HEK293 (cell line): ENCODE measurements around the gene BTF3.
A peak's percentile ranks its signal among the peaks of the same experiment; 100 is the strongest.

Source experiments
- BCL11A ChIP-seq: fragments of 450-650 bp; formaldehyde crosslinking; IDR thresholded peaks from 2 replicates; pipeline ENCODE4 v1.5.1; 2016; ENCODE audit warnings: low read depth, missing biosample characterization, missing genetic modification characterization
- KLF10 ChIP-seq: fragments of 450-650 bp; IDR thresholded peaks from 2 replicates; pipeline ENCODE4 v1.5.1; 2018; ENCODE audit warnings: missing biosample characterization, mild to moderate bottlenecking, missing genetic modification characterization
- MZF1 ChIP-seq: fragments of 450-650 bp; formaldehyde crosslinking; IDR thresholded peaks from 2 replicates; pipeline ENCODE4 v1.5.1; 2017; ENCODE audit warnings: missing biosample characterization, missing genetic modification characterization, borderline replicate concordance
- PRDM1 ChIP-seq: fragments of 450-650 bp; formaldehyde crosslinking; IDR thresholded peaks from 2 replicates; pipeline ENCODE4; 2016; ENCODE audit warnings: missing biosample characterization, missing genetic modification characterization
- PRDM6 ChIP-seq: fragments of 450-650 bp; formaldehyde crosslinking; IDR thresholded peaks from 2 replicates; pipeline ENCODE4 v1.5.1; 2017; ENCODE audit warnings: missing biosample characterization, missing genetic modification characterization
- SCRT2 ChIP-seq: fragments of 450-650 bp; formaldehyde crosslinking; IDR thresholded peaks from 2 replicates; pipeline ENCODE4 v1.5.1; 2016; ENCODE audit warnings: missing biosample characterization, missing genetic modification characterization
- SETDB1 ChIP-seq: IDR thresholded peaks from one replicate; pipeline ENCODE4 v1.6.1; 2017; ENCODE audit warnings: mild to moderate bottlenecking, low read length, moderate library complexity, mixed read lengths; ENCODE audit not compliant: insufficient read length
- SP7 ChIP-seq: fragments of 450-650 bp; formaldehyde crosslinking; IDR thresholded peaks from 2 replicates; pipeline ENCODE4 v1.5.1; 2016; ENCODE audit warnings: missing biosample characterization, missing genetic modification characterization
- YY2 ChIP-seq: fragments of 450-650 bp; formaldehyde crosslinking; IDR thresholded peaks from 2 replicates; pipeline ENCODE4 v1.5.1; 2016; ENCODE audit warnings: missing biosample characterization, missing genetic modification characterization
- ZBTB20 ChIP-seq: fragments of 450-650 bp; formaldehyde crosslinking; IDR thresholded peaks from 2 replicates; pipeline ENCODE4 v1.5.1; 2016; ENCODE audit warnings: missing biosample characterization, missing genetic modification characterization
- ZBTB8A ChIP-seq: fragments of 450-650 bp; formaldehyde crosslinking; IDR thresholded peaks from 2 replicates; pipeline ENCODE4 v1.5.1; 2016; ENCODE audit warnings: missing biosample characterization, missing genetic modification characterization
- ZFHX2 ChIP-seq: fragments of 450-650 bp; formaldehyde crosslinking; conservative IDR thresholded peaks from 2 replicates; pipeline ENCODE4 v1.5.1; 2016; ENCODE audit warnings: missing biosample characterization, missing genetic modification characterization
- ZFP37 ChIP-seq: fragments of 450-650 bp; formaldehyde crosslinking; IDR thresholded peaks from 2 replicates; pipeline ENCODE4 v1.5.1; 2016; ENCODE audit warnings: missing biosample characterization, missing genetic modification characterization
- ZNF132 ChIP-seq: fragments of 450-650 bp; formaldehyde crosslinking; IDR thresholded peaks from 2 replicates; pipeline ENCODE4 v1.5.1; 2017; ENCODE audit warnings: missing biosample characterization, missing genetic modification characterization, borderline replicate concordance
- ZNF146 ChIP-seq: fragments of 450-650 bp; formaldehyde crosslinking; IDR thresholded peaks from 2 replicates; pipeline ENCODE4 v1.5.1; 2016; ENCODE audit warnings: missing biosample characterization, missing genetic modification characterization
- ZNF169 ChIP-seq: fragments of 450-650 bp; formaldehyde crosslinking; IDR thresholded peaks from 2 replicates; pipeline ENCODE4 v1.5.1; 2016; ENCODE audit warnings: missing biosample characterization, missing genetic modification characterization
- ZNF24 ChIP-seq: fragments of 450-650 bp; formaldehyde crosslinking; IDR thresholded peaks from 2 replicates; pipeline ENCODE4 v1.5.1; 2016; ENCODE audit warnings: missing biosample characterization, missing genetic modification characterization
- ZNF473 ChIP-seq: fragments of 450-650 bp; formaldehyde crosslinking; IDR thresholded peaks from 2 replicates; pipeline ENCODE4 v1.5.1; 2017; ENCODE audit warnings: missing biosample characterization, missing genetic modification characterization
- ZNF514 ChIP-seq: fragments of 450-650 bp; formaldehyde crosslinking; IDR thresholded peaks from 2 replicates; pipeline ENCODE4 v1.5.1; 2016; ENCODE audit warnings: missing biosample characterization, missing genetic modification characterization
- ZNF529 ChIP-seq: fragments of 450-650 bp; formaldehyde crosslinking; IDR thresholded peaks from 2 replicates; pipeline ENCODE4 v1.5.1; 2017; ENCODE audit warnings: missing genetic modification characterization, missing biosample characterization; ENCODE audit not compliant: insufficient replicate concordance
- ZNF558 ChIP-seq: fragments of 450-650 bp; formaldehyde crosslinking; IDR thresholded peaks from 2 replicates; pipeline ENCODE4 v1.5.1; 2016; ENCODE audit warnings: missing biosample characterization, missing genetic modification characterization
- ZNF624 ChIP-seq: fragments of 450-650 bp; formaldehyde crosslinking; IDR thresholded peaks from 2 replicates; pipeline ENCODE4 v1.5.1; 2017; ENCODE audit warnings: missing biosample characterization, missing genetic modification characterization
- ZNF707 ChIP-seq: fragments of 450-650 bp; formaldehyde crosslinking; IDR thresholded peaks from 2 replicates; pipeline ENCODE4 v1.5.1; 2016; ENCODE audit warnings: missing biosample characterization, missing genetic modification characterization
- ZNF768 ChIP-seq: fragments of 450-650 bp; formaldehyde crosslinking; IDR thresholded peaks from 2 replicates; pipeline ENCODE4 v1.5.1; 2018; ENCODE audit warnings: missing biosample characterization, mild to moderate bottlenecking, missing genetic modification characterization
- ZNF792 ChIP-seq: fragments of 450-650 bp; formaldehyde crosslinking; IDR thresholded peaks from 2 replicates; pipeline ENCODE4 v1.5.1; 2016; ENCODE audit warnings: missing biosample characterization, missing genetic modification characterization
- ZNF843 ChIP-seq: fragments of 450-650 bp; formaldehyde crosslinking; IDR thresholded peaks from 2 replicates; pipeline ENCODE4 v1.5.1; 2016; ENCODE audit warnings: missing biosample characterization, missing genetic modification characterization
- ZSCAN30 ChIP-seq: fragments of 450-650 bp; IDR thresholded peaks from 2 replicates; pipeline ENCODE4 v1.5.1; 2018; ENCODE audit warnings: missing biosample characterization, mild to moderate bottlenecking, missing genetic modification characterization, moderate library complexity
- TF ChIP-seq, protein P1 (sequence below): fragments of 450-650 bp; IDR thresholded peaks from 2 replicates; pipeline ENCODE4 v1.5.1; 2018; ENCODE audit warnings: missing biosample characterization, missing genetic modification characterization
- TF ChIP-seq, protein P2 (sequence below): fragments of 450-650 bp; formaldehyde crosslinking; IDR thresholded peaks from 2 replicates; pipeline ENCODE4 v1.5.1; 2016; ENCODE audit warnings: missing biosample characterization, missing genetic modification characterization
- TF ChIP-seq, protein P3 (sequence below): fragments of 450-650 bp; formaldehyde crosslinking; IDR thresholded peaks from 2 replicates; pipeline ENCODE4 v1.5.1; 2016; ENCODE audit warnings: missing biosample characterization, missing genetic modification characterization
- TF ChIP-seq, protein P4 (sequence below): fragments of 450-650 bp; formaldehyde crosslinking; IDR thresholded peaks from 2 replicates; pipeline ENCODE4 v1.5.1; 2016; ENCODE audit warnings: missing biosample characterization, missing genetic modification characterization

The BTF3 gene

GRCh38 chr5:73448463-73449136 lies 49.6 kb upstream of the BTF3 start, which contains the start of gene FOXD1 (continued):
- TF ChIP-seq, protein P1, sequence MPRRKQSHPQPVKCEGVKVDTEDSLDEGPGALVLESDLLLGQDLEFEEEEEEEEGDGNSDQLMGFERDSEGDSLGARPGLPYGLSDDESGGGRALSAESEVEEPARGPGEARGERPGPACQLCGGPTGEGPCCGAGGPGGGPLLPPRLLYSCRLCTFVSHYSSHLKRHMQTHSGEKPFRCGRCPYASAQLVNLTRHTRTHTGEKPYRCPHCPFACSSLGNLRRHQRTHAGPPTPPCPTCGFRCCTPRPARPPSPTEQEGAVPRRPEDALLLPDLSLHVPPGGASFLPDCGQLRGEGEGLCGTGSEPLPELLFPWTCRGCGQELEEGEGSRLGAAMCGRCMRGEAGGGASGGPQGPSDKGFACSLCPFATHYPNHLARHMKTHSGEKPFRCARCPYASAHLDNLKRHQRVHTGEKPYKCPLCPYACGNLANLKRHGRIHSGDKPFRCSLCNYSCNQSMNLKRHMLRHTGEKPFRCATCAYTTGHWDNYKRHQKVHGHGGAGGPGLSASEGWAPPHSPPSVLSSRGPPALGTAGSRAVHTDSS (tag by site-specific recombination) = no peak
- TF ChIP-seq ZFHX2 (tag by site-specific recombination) (0 out of 2 replicates have a peak, but pooled peaks have one; percentile 38), ZNF24 (tag by site-specific recombination) (no peak), PRDM1 (tag by site-specific recombination) (peak; percentile 67), ZNF146 (tag by site-specific recombination) (no peak), ZNF514 (no peak), ZNF624 (tag by site-specific recombination) (no peak), SETDB1 (no peak), ZBTB20 (peak; percentile 98), ZNF792 (tag by site-specific recombination) (no peak), ZFP37 (tag by site-specific recombination) (no peak), YY2 (no peak), ZSCAN30 (0 out of 2 replicates have a peak, but pooled peaks have one; percentile 14), KLF10 (peak; percentile 65; the same call in 1 of the 2 replicates), ZNF843 (tag by site-specific recombination) (peak; percentile 53; the same call in 1 of the 2 replicates), ZNF132 (tag by site-specific recombination) (no peak), MZF1 (tag by site-specific recombination) (no peak), ZNF768 (tag by site-specific recombination) (no peak), BCL11A (tag by site-specific recombination) (no peak), ZNF529 (tag by site-specific recombination) (no peak), ZNF707 (tag by site-specific recombination) (no peak), ZNF169 (no peak), ZNF473 (tag by site-specific recombination) (no peak), ZBTB8A (tag by site-specific recombination) (peak; percentile 98), SP7 (tag by site-specific recombination) (peak; percentile 71), SCRT2 (tag by site-specific recombination) (peak; percentile 58; the same call in 1 of the 2 replicates), ZNF558 (tag by site-specific recombination) (no peak), PRDM6 (tag by site-specific recombination) (peak; percentile 11; the same call in 1 of the 2 replicates)
- TF ChIP-seq, protein P2, sequence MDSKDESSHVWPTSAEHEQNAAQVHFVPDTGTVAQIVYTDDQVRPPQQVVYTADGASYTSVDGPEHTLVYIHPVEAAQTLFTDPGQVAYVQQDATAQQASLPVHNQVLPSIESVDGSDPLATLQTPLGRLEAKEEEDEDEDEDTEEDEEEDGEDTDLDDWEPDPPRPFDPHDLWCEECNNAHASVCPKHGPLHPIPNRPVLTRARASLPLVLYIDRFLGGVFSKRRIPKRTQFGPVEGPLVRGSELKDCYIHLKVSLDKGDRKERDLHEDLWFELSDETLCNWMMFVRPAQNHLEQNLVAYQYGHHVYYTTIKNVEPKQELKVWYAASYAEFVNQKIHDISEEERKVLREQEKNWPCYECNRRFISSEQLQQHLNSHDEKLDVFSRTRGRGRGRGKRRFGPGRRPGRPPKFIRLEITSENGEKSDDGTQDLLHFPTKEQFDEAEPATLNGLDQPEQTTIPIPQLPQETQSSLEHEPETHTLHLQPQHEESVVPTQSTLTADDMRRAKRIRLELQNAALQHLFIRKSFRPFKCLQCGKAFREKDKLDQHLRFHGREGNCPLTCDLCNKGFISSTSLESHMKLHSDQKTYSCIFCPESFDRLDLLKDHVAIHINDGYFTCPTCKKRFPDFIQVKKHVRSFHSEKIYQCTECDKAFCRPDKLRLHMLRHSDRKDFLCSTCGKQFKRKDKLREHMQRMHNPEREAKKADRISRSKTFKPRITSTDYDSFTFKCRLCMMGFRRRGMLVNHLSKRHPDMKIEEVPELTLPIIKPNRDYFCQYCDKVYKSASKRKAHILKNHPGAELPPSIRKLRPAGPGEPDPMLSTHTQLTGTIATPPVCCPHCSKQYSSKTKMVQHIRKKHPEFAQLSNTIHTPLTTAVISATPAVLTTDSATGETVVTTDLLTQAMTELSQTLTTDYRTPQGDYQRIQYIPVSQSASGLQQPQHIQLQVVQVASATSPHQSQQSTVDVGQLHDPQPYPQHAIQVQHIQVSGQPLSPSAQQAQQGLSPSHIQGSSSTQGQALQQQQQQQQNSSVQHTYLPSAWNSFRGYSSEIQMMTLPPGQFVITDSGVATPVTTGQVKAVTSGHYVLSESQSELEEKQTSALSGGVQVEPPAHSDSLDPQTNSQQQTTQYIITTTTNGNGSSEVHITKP (tag by site-specific recombination) = peak; percentile 85
- TF ChIP-seq, protein P3, sequence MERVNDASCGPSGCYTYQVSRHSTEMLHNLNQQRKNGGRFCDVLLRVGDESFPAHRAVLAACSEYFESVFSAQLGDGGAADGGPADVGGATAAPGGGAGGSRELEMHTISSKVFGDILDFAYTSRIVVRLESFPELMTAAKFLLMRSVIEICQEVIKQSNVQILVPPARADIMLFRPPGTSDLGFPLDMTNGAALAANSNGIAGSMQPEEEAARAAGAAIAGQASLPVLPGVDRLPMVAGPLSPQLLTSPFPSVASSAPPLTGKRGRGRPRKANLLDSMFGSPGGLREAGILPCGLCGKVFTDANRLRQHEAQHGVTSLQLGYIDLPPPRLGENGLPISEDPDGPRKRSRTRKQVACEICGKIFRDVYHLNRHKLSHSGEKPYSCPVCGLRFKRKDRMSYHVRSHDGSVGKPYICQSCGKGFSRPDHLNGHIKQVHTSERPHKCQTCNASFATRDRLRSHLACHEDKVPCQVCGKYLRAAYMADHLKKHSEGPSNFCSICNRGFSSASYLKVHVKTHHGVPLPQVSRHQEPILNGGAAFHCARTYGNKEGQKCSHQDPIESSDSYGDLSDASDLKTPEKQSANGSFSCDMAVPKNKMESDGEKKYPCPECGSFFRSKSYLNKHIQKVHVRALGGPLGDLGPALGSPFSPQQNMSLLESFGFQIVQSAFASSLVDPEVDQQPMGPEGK (tag by site-specific recombination) = peak; percentile 75
- TF ChIP-seq, protein P4, sequence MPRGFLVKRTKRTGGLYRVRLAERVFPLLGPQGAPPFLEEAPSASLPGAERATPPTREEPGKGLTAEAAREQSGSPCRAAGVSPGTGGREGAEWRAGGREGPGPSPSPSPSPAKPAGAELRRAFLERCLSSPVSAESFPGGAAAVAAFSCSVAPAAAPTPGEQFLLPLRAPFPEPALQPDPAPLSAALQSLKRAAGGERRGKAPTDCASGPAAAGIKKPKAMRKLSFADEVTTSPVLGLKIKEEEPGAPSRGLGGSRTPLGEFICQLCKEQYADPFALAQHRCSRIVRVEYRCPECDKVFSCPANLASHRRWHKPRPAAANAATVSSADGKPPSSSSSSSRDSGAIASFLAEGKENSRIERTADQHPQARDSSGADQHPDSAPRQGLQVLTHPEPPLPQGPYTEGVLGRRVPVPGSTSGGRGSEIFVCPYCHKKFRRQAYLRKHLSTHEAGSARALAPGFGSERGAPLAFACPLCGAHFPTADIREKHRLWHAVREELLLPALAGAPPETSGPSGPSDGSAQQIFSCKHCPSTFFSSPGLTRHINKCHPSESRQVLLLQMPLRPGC (tag by site-specific recombination) = no peak
